Measurements from ENCODE around the gene CD300LD. TPM values are rescaled to one million over a fixed set of nuclear protein-coding genes. Genes with fewer than 3 reads are reported as not detected.

Gene CD300LD
- total and polyA plus RNA-seq, 2 experiments from 2014 or later, result not detected

DNA sequence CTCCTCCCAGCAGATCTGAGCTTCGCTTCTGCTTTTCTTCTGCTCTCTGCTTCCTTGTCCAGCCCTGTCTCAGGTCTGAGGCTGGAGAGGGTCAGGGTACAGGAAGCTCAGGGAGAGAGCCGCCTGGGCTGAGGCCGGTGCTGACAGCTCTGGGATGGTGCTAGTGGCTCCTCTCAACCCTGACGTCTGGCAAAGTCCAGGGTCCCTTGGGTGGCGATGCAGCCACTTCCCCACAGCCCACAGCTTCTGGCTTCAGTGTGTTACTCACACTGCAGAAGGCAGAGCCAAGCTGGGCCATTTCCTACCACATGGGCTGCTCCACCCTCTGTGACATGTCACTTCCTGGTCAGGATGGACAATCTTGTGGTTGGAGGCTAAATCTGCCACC lies 46.2 kb downstream of the CD300LD start, which contains the start of gene CD300C:
CD300C (minus strand) TSS at position 273 of the 388 bp plus-strand sequence. CDS start 333 bp downstream, outside the sequence.
- no peaks in the 10 kb centered on the region for H3K27me3 ChIP-seq
- H3K36me3 ChIP-seq, result no peaks in the 10 kb centered on the region
- no peak for TF ChIP-seq CTCF (IDR thresholded peaks at IDR 0.05; ENCODE audit: low read depth, low read length)
- no peaks in the 10 kb centered on the region for H3K4me1 ChIP-seq (ENCODE audit: low read depth)
- H3K9me3 ChIP-seq (ENCODE audit: low read depth), result no peaks in the 10 kb centered on the region
- DNase-seq (ENCODE audit: low read depth in 1 of 2, low spot score in 1 of 2), result peak in 1 of 2 donors; percentile 44
- H3K27ac ChIP-seq, result peak within 1 kb of the TSS; percentile 50
- no peak within 1 kb of the TSS for H3K4me3 ChIP-seq

GRCh38 chr17:74544991-74545842 lies 46.9 kb downstream of the CD300LD start:
- Histone ChIP-seq H3K27me3 (no peaks in the 10 kb centered on the region), H3K4me3 (no peak overlapping the region), H3K4me1 (ENCODE audit: low read depth) (no peaks in the 10 kb centered on the region), H3K9me3 (ENCODE audit: low read depth) (no peaks in the 10 kb centered on the region), H3K36me3 (no peaks in the 10 kb centered on the region), H3K27ac (peak overlapping the region; percentile 50)
- no peak for DNase-seq (ENCODE audit: low read depth in 1 of 2, low spot score in 1 of 2)
- no peak for TF ChIP-seq CTCF (IDR thresholded peaks at IDR 0.05; ENCODE audit: low read depth, low read length)

DNA sequence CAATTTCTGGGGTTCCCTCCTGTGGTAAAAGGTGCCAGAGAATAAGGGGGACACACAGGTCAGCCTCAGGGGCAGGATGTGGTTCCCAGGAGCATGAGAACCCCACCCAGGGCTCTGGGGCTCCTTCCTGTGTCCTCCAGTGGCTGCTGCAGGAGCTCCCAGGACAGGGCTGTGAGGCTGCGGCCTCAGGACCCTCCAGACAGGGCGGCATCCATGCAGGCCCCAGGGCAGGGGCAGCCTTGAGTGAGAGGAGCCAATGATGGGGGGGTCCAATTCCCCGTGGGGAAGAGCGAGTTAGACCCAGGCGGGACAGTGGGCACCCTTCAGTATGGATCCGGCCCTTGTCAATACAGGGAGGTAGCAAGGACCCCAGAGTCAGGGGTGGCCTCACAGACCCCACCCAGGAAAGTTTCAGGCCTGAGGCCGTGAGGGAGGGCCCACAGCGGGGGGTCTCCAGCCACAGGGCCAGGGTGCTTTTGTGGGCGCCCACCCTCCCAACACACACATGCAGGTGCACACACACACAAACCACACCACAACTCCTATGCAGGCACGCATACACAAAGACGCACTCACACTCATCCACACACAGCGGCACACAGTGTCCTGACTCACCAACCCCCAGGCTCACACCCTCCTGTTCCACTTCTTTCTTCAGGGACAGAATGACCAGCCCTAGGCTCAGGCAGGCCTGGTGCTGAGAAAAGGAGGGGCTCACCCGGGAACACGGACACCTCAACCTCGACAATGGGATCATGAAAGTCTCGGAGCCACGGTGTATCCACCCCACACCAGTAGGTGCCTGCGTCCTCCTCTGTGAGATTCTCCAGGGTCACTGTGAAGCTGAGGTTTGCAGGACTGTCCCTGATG lies 48.0 kb downstream of the CD300LD start:
- DNase-seq (ENCODE audit: low read depth in 1 of 2, low spot score in 1 of 2), result no peak
- H3K36me3 ChIP-seq, result no peaks in the 10 kb centered on the region
- TF ChIP-seq CTCF (IDR thresholded peaks at IDR 0.05; ENCODE audit: low read depth, low read length), result no peak

GRCh38 chr17:74543406-74543805 lies 48.7 kb downstream of the CD300LD start:
- Histone ChIP-seq H3K36me3 (no peaks in the 10 kb centered on the region), H3K27me3 (no peaks in the 10 kb centered on the region), H3K4me1 (ENCODE audit: low read depth) (no peaks in the 10 kb centered on the region), H3K4me3 (no peak overlapping the region), H3K9me3 (ENCODE audit: low read depth) (no peaks in the 10 kb centered on the region), H3K27ac (no peak overlapping the region)
- DNase-seq (ENCODE audit: low read depth in 1 of 2, low spot score in 1 of 2), result no peak
- TF ChIP-seq CTCF (IDR thresholded peaks at IDR 0.05; ENCODE audit: low read depth, low read length), result no peak

More for the DNA sequence above, 48.0 kb downstream of the CD300LD start:
- Histone ChIP-seq H3K4me3 (no peak overlapping the region), H3K27me3 (no peaks in the 10 kb centered on the region), H3K9me3 (ENCODE audit: low read depth) (no peaks in the 10 kb centered on the region), H3K4me1 (ENCODE audit: low read depth) (no peaks in the 10 kb centered on the region), H3K27ac (no peak overlapping the region)

DNA sequence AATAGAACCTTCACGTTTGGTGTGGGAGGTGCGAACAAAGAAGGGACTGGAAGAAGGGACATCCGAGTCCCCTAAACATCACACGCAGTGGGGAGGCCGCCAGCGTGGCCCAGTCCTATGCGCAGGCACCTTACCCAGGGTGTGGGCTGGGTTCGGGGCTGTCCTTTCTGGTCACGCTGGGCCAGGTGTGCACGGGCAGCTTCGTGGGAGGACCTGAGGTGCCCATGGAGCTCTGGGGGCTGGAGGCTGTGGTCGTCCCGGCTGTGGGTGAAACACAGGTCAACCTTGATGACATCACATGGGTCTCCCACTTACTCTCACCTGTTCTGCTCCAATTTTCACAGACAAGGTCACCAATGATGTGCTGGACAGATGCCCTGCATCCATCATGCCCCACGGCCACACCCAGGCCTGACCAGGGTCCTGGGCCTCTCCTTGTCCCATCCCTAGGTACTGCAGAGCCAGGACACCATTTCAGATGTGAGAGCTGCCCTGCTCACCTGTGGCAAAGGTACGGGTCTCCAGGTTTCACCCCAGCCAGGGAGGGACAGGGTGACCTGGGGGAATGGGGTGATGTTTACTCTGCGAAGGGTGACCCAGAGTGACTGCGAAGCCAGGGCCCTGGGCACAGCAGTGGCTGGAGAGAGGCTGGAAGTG lies 49.2 kb downstream of the CD300LD start:
- no peak for DNase-seq (ENCODE audit: low read depth in 1 of 2, low spot score in 1 of 2)
- Histone ChIP-seq H3K9me3 (ENCODE audit: low read depth) (no peaks in the 10 kb centered on the region), H3K27ac (no peak overlapping the region), H3K27me3 (peaks cover 4% of the 10 kb centered on the region), H3K4me3 (no peak overlapping the region), H3K4me1 (ENCODE audit: low read depth) (no peaks in the 10 kb centered on the region), H3K36me3 (no peaks in the 10 kb centered on the region)
- TF ChIP-seq CTCF (IDR thresholded peaks at IDR 0.05; ENCODE audit: low read depth, low read length), result no peak
